ENCODE results near the gene RBM26. TPM values are rescaled to one million over a fixed set of nuclear protein-coding genes. Genes with fewer than 3 reads are reported as not detected.
"Not testable (repeated sequence)": the region's sequence is repeated elsewhere in the genome, so short reads cannot be mapped to it uniquely, and the experiment has no call there.

The RBM26 gene
- total RNA-seq, 1 donor, result 50.5 TPM

DNA sequence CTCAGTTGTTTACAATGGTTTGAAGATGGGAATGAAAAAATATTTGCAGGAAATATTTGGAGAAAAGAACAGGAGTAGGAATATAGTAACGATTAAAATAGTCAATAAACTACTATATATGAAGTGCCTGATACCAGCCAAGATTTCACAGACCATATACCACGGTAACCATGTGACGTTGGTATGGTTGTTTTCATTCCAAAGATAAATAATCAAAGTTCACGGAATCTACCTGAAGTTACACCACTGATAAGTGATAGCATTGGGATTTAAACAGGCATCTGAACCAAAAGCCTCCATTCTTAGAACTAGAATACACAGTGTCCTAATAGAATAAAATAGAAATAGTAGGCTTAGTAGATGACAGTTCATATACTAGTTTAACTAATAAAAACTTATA, 123.5 kb downstream of the RBM26 start:
- no peak overlapping the region for H3K4me3 ChIP-seq (ENCODE audit: low read depth, low read length)
- DNase-seq (ENCODE audit: low read depth), result no peak
- TF ChIP-seq CTCF (IDR thresholded peaks at IDR 0.05; ENCODE audit: insufficient read depth, low read depth, low read length), result no peak

GRCh38 chr13:79281339-79281747, 124.7 kb downstream of the RBM26 start:
- H3K4me3 ChIP-seq (ENCODE audit: low read depth, low read length), result no peak overlapping the region
- TF ChIP-seq CTCF (IDR thresholded peaks at IDR 0.05; ENCODE audit: insufficient read depth, low read depth, low read length), result no peak
- no peak for DNase-seq (ENCODE audit: low read depth)

DNA sequence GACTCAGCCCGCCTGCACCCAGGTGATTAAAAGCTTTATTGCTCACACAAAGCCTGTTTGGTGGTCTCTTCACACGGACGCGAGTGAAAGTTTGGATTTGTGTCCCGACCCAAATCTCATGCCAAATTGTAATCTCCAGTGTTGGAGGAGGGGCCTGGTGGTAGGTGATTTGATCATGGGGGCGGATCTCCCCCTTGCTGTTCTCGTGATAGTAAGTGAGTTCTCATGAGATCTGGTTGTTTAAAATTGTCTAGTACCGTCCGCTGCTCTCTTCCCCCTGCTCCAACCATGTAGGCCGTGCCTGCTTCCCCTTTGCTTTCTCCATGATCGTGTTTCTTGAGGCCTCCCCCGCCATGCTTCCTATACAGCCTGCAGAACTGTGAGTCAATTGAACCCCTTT, 126.3 kb downstream of the RBM26 start:
- DNase-seq (ENCODE audit: low read depth); H3K4me3 ChIP-seq (ENCODE audit: low read depth, low read length): not testable (repeated sequence)

DNA sequence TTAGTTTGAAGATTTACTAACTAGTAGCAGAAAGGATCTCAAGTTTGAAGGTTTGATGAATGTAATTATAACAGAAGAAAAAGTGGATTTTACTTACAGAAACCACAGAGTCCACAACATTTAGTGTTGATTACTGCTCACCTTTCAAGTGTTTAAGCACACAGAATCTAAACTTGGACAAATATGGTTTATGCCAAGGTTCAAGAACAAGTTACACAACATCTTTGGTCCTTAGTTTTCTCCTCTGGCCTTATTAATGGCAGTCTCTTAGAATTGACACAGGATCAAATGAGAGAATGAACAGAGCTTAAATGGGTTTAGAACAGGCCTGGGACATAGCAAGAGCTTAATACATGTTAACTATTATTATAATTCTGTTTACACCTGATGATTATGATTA, 133.0 kb downstream of the RBM26 start:
- no peak for DNase-seq (ENCODE audit: low read depth)
- no peak overlapping the region for H3K4me3 ChIP-seq (ENCODE audit: low read depth, low read length)
- TF ChIP-seq CTCF (IDR thresholded peaks at IDR 0.05; ENCODE audit: insufficient read depth, low read depth, low read length), result no peak

GRCh38 chr13:79271616-79272015, 134.4 kb downstream of the RBM26 start:
- TF ChIP-seq CTCF (IDR thresholded peaks at IDR 0.05; ENCODE audit: insufficient read depth, low read depth, low read length), result no peak
- no peak overlapping the region for H3K4me3 ChIP-seq (ENCODE audit: low read depth, low read length)
- DNase-seq (ENCODE audit: low read depth), result no peak

DNA sequence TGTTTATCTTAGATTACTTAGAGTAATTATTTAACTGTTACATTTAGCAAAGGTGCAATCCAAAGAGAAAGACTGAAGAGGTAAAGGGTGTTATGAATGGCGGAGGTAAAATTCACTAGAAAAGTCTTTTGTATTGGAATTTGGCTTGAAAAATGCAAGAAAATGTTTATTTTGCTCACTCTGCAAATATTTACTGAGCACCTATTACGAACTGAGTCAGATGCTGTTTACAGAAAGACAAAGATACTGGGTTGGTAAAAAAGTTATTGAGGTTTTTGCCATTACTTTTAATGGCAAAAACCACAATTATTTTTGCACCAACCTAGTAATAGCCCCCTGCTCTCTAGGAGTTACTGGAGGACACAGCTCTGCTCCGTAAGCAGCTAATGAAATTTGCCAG, 135.2 kb downstream of the RBM26 start:
- no peak for TF ChIP-seq CTCF (IDR thresholded peaks at IDR 0.05; ENCODE audit: insufficient read depth, low read depth, low read length)
- no peak overlapping the region for H3K4me3 ChIP-seq (ENCODE audit: low read depth, low read length)
- DNase-seq (ENCODE audit: low read depth), result no peak

Small RNAs within 50 kb of the gene (small RNA-seq; reads per million reads assigned to genes)
- not detected for gene RNA5SP33

Other genes with a start within 250 kb of the RBM26 start
- 60.6 and 131 TPM in 2 replicates for gene NDFIP2, start 74.9 kb upstream of the RBM26 start, total RNA-seq

Measured in fibroblast of villous mesenchyme (primary cell).